HCT116 (cell line): ENCODE results near the gene ADAMTS19. TPM values are rescaled to one million over a fixed set of nuclear protein-coding genes. Genes with fewer than 3 reads are reported as not detected.

Source experiments
- ATAC-seq: fragments of 200-7000 bp; cut with Tn5 transposase; 2 replicates; pipeline ENCODE4 v1.9.1; 2020; ENCODE audit warnings: mild to moderate bottlenecking, moderate library complexity
- BruUV-seq: library from RNA; stranded (reverse); fragments of 400-500 nt; replicated peaks from 2 replicates; lab custom pipeline; 2021; lab: Mats Ljungman, UMichigan
- CTCF ChIA-PET: fragments of 300-600 bp; sonication (Branson Sonifier 250); formaldehyde crosslinking; loops from one replicate; lab custom pipeline; 2021; ENCODE audit warnings: antibody characterized with exemption; lab: Charles Lee
- POLR2A ChIA-PET: fragments of 300-600, 350-600 bp; sonication (Branson Sonifier 250); formaldehyde crosslinking; loops from one replicate; lab custom pipeline; 2021; ENCODE audit warnings: antibody characterized with exemption; lab: Charles Lee
- RAD21 ChIA-PET, 2 experiments: fragments of 300-600 bp; sonication (Branson Sonifier 250); formaldehyde crosslinking; loops; one replicate each; lab custom pipeline; 2023; ENCODE audit warnings: low total read pairs in 2 of 2; ENCODE audit not compliant: uncharacterized antibody in 2 of 2, unreplicated experiment in 2 of 2, low non-redundant PET in 1 of 2; lab: Charles Lee
- DNase-seq: peaks from one replicate; pipeline ENCODE4 v3.0.0-alpha.2; 2010; ENCODE audit warnings: low read depth, low spot score
- H2AFZ ChIP-seq: fragments of 200-600 bp; shearing (Covaris generic), sonication (generic); 2 replicates; pipeline ENCODE4 v1.6.1; 2017; ENCODE audit warnings: low read depth, mixed run types, mixed read lengths, antibody characterized with exemption, low read length; ENCODE audit not compliant: poor library complexity, severe bottlenecking
- H3K27ac ChIP-seq: 2 replicates; pipeline ENCODE4 v1.5.1; 2012; ENCODE audit warnings: low read depth, low read length
- H3K27me3 ChIP-seq: fragments of 200-600 bp; sonication (generic); 2 replicates; pipeline ENCODE4 v1.6.1; 2016; ENCODE audit warnings: mixed run types, low read length, mixed read lengths; ENCODE audit not compliant: insufficient read depth
- H3K36me3 ChIP-seq, 2 experiments: fragments of 200-500 bp in 1 of 2; fragments of 200-600 bp in 1 of 2; sonication (Bioruptor generic) in 1 of 2; sonication (generic) in 1 of 2; 2 replicates each; pipeline versions ENCODE4 v1.5.1 to v1.6.1; 2014 to 2016; ENCODE audit warnings: low read length in 2 of 2, inconsistent platforms in 1 of 2, mixed read lengths in 1 of 2, mixed run types in 1 of 2; ENCODE audit not compliant: insufficient read depth in 2 of 2, control insufficient read depth in 1 of 2
- H3K4me1 ChIP-seq, 2 experiments: fragments of 200-600 bp in 1 of 2; sonication (generic) in 1 of 2; 2 replicates each; pipeline versions ENCODE4 v1.5.1 to v1.6.1; 2012 to 2017; ENCODE audit warnings: low read length in 2 of 2, inconsistent platforms in 1 of 2, mild to moderate bottlenecking in 1 of 2, mixed read lengths in 1 of 2, mixed run types in 1 of 2, moderate library complexity in 1 of 2; ENCODE audit not compliant: insufficient read depth in 2 of 2, control insufficient read depth in 1 of 2
- H3K4me2 ChIP-seq: fragments of 200-600 bp; sonication (generic); 2 replicates; pipeline ENCODE4 v1.6.1; 2017; ENCODE audit warnings: mixed run types, low read length, mixed read lengths
- H3K4me3 ChIP-seq, 2 experiments: fragments of 200-600 bp in 1 of 2; sonication (generic) in 1 of 2; replicated peaks in 1 of 2; 2 replicates each; pipeline ENCODE4 v1.5.1; 2011 to 2016; ENCODE audit warnings: low read length in 2 of 2, control low read depth in 1 of 2, low read depth in 1 of 2, mild to moderate bottlenecking in 1 of 2, mixed read lengths in 1 of 2, mixed run types in 1 of 2
- H3K79me2 ChIP-seq: fragments of 200-600 bp; sonication (generic); 2 replicates; pipeline ENCODE4 v1.6.1; 2017; ENCODE audit warnings: mild to moderate bottlenecking, mixed run types, low read length, moderate library complexity, mixed read lengths; ENCODE audit not compliant: insufficient read depth
- H3K9ac ChIP-seq: fragments of 200-600 bp; sonication (generic); 2 replicates; pipeline ENCODE4 v1.6.1; 2016; ENCODE audit warnings: low read length, mixed read lengths
- H3K9me2 ChIP-seq: fragments of 200-600 bp; sonication (generic), shearing (Covaris generic); 2 replicates; pipeline ENCODE4 v1.6.1; 2017; ENCODE audit warnings: mixed run types, mild to moderate bottlenecking, moderate library complexity; ENCODE audit not compliant: insufficient read depth
- H3K9me3 ChIP-seq, 2 experiments: fragments of 200-500 bp in 1 of 2; fragments of 200-600 bp in 1 of 2; sonication (Bioruptor generic) in 1 of 2; sonication (generic) in 1 of 2; 2 replicates each; pipeline ENCODE4 v1.6.1; 2014 to 2017; ENCODE audit warnings: low read length in 2 of 2, mixed read lengths in 2 of 2, inconsistent platforms in 1 of 2, low read depth in 1 of 2, mild to moderate bottlenecking in 1 of 2, mixed run types in 1 of 2, moderate library complexity in 1 of 2; ENCODE audit not compliant: control insufficient read depth in 1 of 2, insufficient read depth in 1 of 2
- H4K20me1 ChIP-seq: fragments of 200-600 bp; sonication (generic), shearing (Covaris generic); 2 replicates; pipeline ENCODE4 v1.6.1; 2017; ENCODE audit warnings: mixed run types, mild to moderate bottlenecking, moderate library complexity; ENCODE audit not compliant: insufficient read depth
- CBX3 ChIP-seq: IDR thresholded peaks from 2 replicates; pipeline ENCODE4 v1.6.1; 2012; ENCODE audit warnings: low read depth
- CEBPB ChIP-seq: IDR thresholded peaks from 2 replicates; pipeline ENCODE4 v1.6.1; 2012; ENCODE audit warnings: low read depth
- CTCF ChIP-seq, 3 experiments: fragments of 200-600 bp in 1 of 3; sonication (generic) in 1 of 3; IDR thresholded peaks in 2 of 3; conservative IDR thresholded peaks in 1 of 3; 2 replicates each; pipeline ENCODE4 v1.5.1; 2012 to 2017; ENCODE audit warnings: low read depth in 2 of 3, low read length in 2 of 3, antibody characterized with exemption in 1 of 3, borderline replicate concordance in 1 of 3, control low read depth in 1 of 3, mild to moderate bottlenecking in 1 of 3, mixed read lengths in 1 of 3, mixed run types in 1 of 3, moderate library complexity in 1 of 3; ENCODE audit not compliant: insufficient read depth in 1 of 3
- EGR1 ChIP-seq: IDR thresholded peaks from 2 replicates; pipeline ENCODE4 v1.6.1; 2012; ENCODE audit warnings: low read depth
- EZH2 ChIP-seq: fragments of 200-600 bp; sonication (generic); IDR thresholded peaks from 2 replicates; pipeline ENCODE4 v1.6.1; 2017; ENCODE audit warnings: antibody characterized with exemption, mixed run types
- EZH2phosphoT487 ChIP-seq: fragments of 200-600 bp; IDR thresholded peaks from 2 replicates; pipeline ENCODE4 v1.6.1; 2018; ENCODE audit warnings: antibody characterized with exemption, borderline replicate concordance
- FOSL1 ChIP-seq: IDR thresholded peaks from 2 replicates; pipeline ENCODE4 v1.6.1; 2012; ENCODE audit warnings: low read depth
- JUND ChIP-seq: IDR thresholded peaks from 2 replicates; pipeline ENCODE4 v1.6.1; 2012
- POLR2A ChIP-seq: IDR thresholded peaks from 2 replicates; pipeline ENCODE4 v1.7.0; 2011; ENCODE audit warnings: borderline replicate concordance; ENCODE audit not compliant: insufficient read depth, insufficient read length; ENCODE audit errors: extremely low read depth
- RAD21 ChIP-seq: IDR thresholded peaks from 2 replicates; pipeline ENCODE4 v1.6.1; 2012; ENCODE audit warnings: low read depth, mild to moderate bottlenecking
- SIN3A ChIP-seq: IDR thresholded peaks from 2 replicates; pipeline ENCODE4 v1.6.1; 2012; ENCODE audit warnings: low read depth
- SRF ChIP-seq: IDR thresholded peaks from 2 replicates; pipeline ENCODE4 v1.6.1; 2012; ENCODE audit warnings: low read depth
- TCF7L2 ChIP-seq: IDR thresholded peaks from 2 replicates; pipeline ENCODE4 v1.7.0; 2011; ENCODE audit warnings: borderline replicate concordance, inconsistent platforms; ENCODE audit not compliant: insufficient read depth, insufficient read length; ENCODE audit errors: extremely low read depth
- YY1 ChIP-seq: IDR thresholded peaks from 2 replicates; pipeline ENCODE4 v1.6.1; 2011; ENCODE audit warnings: low read length, low read depth, moderate library complexity, mild to moderate bottlenecking; ENCODE audit not compliant: insufficient replicate concordance; ENCODE audit errors: extremely low read depth
- ZBTB33 ChIP-seq: IDR thresholded peaks from 2 replicates; pipeline ENCODE4 v1.6.1; 2011; ENCODE audit warnings: mild to moderate bottlenecking, low read length, moderate library complexity; ENCODE audit not compliant: insufficient replicate concordance; ENCODE audit errors: extremely low read depth
- intact Hi-C: fragments of 100-400 bp; cut with micrococcal nuclease; formaldehyde crosslinking; loops from 2 replicates; pipeline ENCODE4 v1.10.0; 2022
- total RNA-seq: library from RNA; stranded (reverse); gene quantifications from one replicate; pipeline ENCODE4 v1.2.1, GENCODE V29; 2021; ENCODE audit not compliant: unreplicated experiment
- TF ChIP-seq, protein P1 (sequence below): IDR thresholded peaks from 2 replicates; pipeline ENCODE4 v1.6.1; 2012; ENCODE audit warnings: low read depth
- TF ChIP-seq, protein P2 (sequence below): IDR thresholded peaks from 2 replicates; pipeline ENCODE4 v1.6.1; 2012

Gene ADAMTS19
- total RNA-seq, 1 experiment from 2014 or later = not detected

- no peak for TF ChIP-seq FOSL1
- no peak for TF ChIP-seq EZH2phosphoT487
- TF ChIP-seq EGR1 = no peak
- TF ChIP-seq, protein P1, sequence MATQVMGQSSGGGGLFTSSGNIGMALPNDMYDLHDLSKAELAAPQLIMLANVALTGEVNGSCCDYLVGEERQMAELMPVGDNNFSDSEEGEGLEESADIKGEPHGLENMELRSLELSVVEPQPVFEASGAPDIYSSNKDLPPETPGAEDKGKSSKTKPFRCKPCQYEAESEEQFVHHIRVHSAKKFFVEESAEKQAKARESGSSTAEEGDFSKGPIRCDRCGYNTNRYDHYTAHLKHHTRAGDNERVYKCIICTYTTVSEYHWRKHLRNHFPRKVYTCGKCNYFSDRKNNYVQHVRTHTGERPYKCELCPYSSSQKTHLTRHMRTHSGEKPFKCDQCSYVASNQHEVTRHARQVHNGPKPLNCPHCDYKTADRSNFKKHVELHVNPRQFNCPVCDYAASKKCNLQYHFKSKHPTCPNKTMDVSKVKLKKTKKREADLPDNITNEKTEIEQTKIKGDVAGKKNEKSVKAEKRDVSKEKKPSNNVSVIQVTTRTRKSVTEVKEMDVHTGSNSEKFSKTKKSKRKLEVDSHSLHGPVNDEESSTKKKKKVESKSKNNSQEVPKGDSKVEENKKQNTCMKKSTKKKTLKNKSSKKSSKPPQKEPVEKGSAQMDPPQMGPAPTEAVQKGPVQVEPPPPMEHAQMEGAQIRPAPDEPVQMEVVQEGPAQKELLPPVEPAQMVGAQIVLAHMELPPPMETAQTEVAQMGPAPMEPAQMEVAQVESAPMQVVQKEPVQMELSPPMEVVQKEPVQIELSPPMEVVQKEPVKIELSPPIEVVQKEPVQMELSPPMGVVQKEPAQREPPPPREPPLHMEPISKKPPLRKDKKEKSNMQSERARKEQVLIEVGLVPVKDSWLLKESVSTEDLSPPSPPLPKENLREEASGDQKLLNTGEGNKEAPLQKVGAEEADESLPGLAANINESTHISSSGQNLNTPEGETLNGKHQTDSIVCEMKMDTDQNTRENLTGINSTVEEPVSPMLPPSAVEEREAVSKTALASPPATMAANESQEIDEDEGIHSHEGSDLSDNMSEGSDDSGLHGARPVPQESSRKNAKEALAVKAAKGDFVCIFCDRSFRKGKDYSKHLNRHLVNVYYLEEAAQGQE = no peak
- no peak for TF ChIP-seq YY1
These were observed 28.7 kb upstream of the ADAMTS19 start (continued) for GRCh38 chr5:129431406-129431805.

- Histone ChIP-seq H3K36me3 (no peaks in the 10 kb centered on the region), H3K9me3 (no peaks in the 10 kb centered on the region), H3K27me3 (no peaks in the 10 kb centered on the region), H3K4me2 (no peak overlapping the region), H4K20me1 (no peaks in the 10 kb centered on the region), H3K9me2 (no peaks in the 10 kb centered on the region), H3K4me1 (no peaks in the 10 kb centered on the region), H3K79me2 (no peaks in the 10 kb centered on the region), H3K4me3 (no peak overlapping the region), H3K27ac (no peak overlapping the region), H3K9ac (no peak overlapping the region), H2AFZ (no peak overlapping the region)
- no TSS peak for BruUV-seq
- DNase-seq (no peak), ATAC-seq (no peak)
- CTCF ChIA-PET = no interaction called here
- POLR2A ChIA-PET = no interaction called here
- intact Hi-C loops = no loop called here
- RAD21 ChIA-PET = no interaction called here
- no peak for TF ChIP-seq SIN3A
- TF ChIP-seq EZH2 = no peak
- TF ChIP-seq, protein P2, sequence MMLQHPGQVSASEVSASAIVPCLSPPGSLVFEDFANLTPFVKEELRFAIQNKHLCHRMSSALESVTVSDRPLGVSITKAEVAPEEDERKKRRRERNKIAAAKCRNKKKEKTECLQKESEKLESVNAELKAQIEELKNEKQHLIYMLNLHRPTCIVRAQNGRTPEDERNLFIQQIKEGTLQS = no peak
- TF ChIP-seq EGR1 = no peak
- no peak for TF ChIP-seq CBX3
- no peak for TF ChIP-seq ZBTB33
- TF ChIP-seq POLR2A = no peak
- TF ChIP-seq FOSL1 = no peak
- TF ChIP-seq RAD21 = no peak
- no peak for TF ChIP-seq EZH2phosphoT487
- TF ChIP-seq CTCF (IDR thresholded peaks at IDR 0.05 in 2 of 3, conservative IDR thresholded peaks at IDR 0.05 in 1 of 3; ENCODE audit: borderline replicate concordance in 1 of 3, insufficient read depth in 1 of 3, low read depth in 2 of 3, low read length in 2 of 3) = no peak
- no peak for TF ChIP-seq JUND
- no peak for TF ChIP-seq SRF
- no peak for TF ChIP-seq TCF7L2
- TF ChIP-seq YY1 = no peak
- no peak for TF ChIP-seq CEBPB
These were observed 21.8 kb upstream of the ADAMTS19 start for GRCh38 chr5:129438322-129438721.
